H1 (cell line): ENCODE data around the gene SCAMP5. TPM values are rescaled to one million over a fixed set of nuclear protein-coding genes. Genes with fewer than 3 reads are reported as not detected.

Experiments used
- CTCF ChIA-PET: fragments of 300-600 bp; sonication (Branson Sonifier 250); formaldehyde crosslinking; loops from one replicate; lab custom pipeline; 2021; ENCODE audit not compliant: partially characterized antibody; lab: Charles Lee
- POLR2A ChIA-PET: fragments of 300-600 bp; sonication (Branson Sonifier 250); formaldehyde crosslinking; loops from one replicate; lab custom pipeline; 2021; ENCODE audit warnings: inconsistent platforms; ENCODE audit not compliant: partially characterized antibody; lab: Charles Lee
- DNase-seq, 2 experiments: peaks; one replicate each; pipeline versions ENCODE4 v3.0.0 to v3.0.0-alpha.2; 2010 to 2022; ENCODE audit warnings: low spot score in 2 of 2, low read depth in 1 of 2, mixed read lengths in 1 of 2
- FAIRE-seq: peaks from 2 replicates; lab custom pipeline; 2011; peaks lifted over from hg19 to GRCh38; lab: Jason Lieb, UNC
- H2AFZ ChIP-seq: 2 replicates; pipeline ENCODE4 v1.8.1; 2012; ENCODE audit warnings: low read length, inconsistent platforms
- H2AK5ac ChIP-seq: 2 replicates; pipeline ENCODE4 v1.6.1; 2013; ENCODE audit warnings: low read depth, low read length
- H2BK120ac ChIP-seq: replicated peaks from 2 replicates; pipeline ENCODE3; 2013; ENCODE audit warnings: low read depth, low read length, inconsistent platforms
- H2BK12ac ChIP-seq: 2 replicates; pipeline ENCODE4 v1.6.1; 2013; ENCODE audit warnings: low read depth, low read length
- H2BK15ac ChIP-seq: 2 replicates; pipeline ENCODE4 v1.6.1; 2013; ENCODE audit warnings: low read length
- H2BK20ac ChIP-seq: 2 replicates; pipeline ENCODE4 v1.6.1; 2013; ENCODE audit warnings: low read length
- H2BK5ac ChIP-seq: 2 replicates; pipeline ENCODE4 v1.6.1; 2013; ENCODE audit warnings: low read depth, low read length
- H3K14ac ChIP-seq: 2 replicates; pipeline ENCODE4 v1.6.1; 2013; ENCODE audit warnings: inconsistent platforms; ENCODE audit not compliant: insufficient read length
- H3K18ac ChIP-seq: 2 replicates; pipeline ENCODE4 v1.6.1; 2013; ENCODE audit warnings: low read length; ENCODE audit errors: extremely low read depth
- H3K23ac ChIP-seq: 2 replicates; pipeline ENCODE4 v1.6.1; 2013; ENCODE audit warnings: inconsistent platforms; ENCODE audit not compliant: insufficient read length
- H3K23me2 ChIP-seq: 2 replicates; pipeline ENCODE4 v1.6.1; 2013; ENCODE audit warnings: low read depth, low read length
- H3K27ac ChIP-seq: 2 replicates; pipeline ENCODE4 v1.6.1; 2011; ENCODE audit warnings: low read depth, low read length, inconsistent platforms
- H3K27me3 ChIP-seq, 4 experiments: replicated peaks in 1 of 4; 1 replicate in 1 of 4; 2 replicates in 3 of 4; pipeline versions ENCODE4 v1.6.1 to v1.8.1; 2011 to 2013; ENCODE audit warnings: low read length in 3 of 4, mild to moderate bottlenecking in 3 of 4, inconsistent platforms in 2 of 4, mixed read lengths in 2 of 4, moderate library complexity in 1 of 4; ENCODE audit not compliant: control insufficient read depth in 3 of 4, insufficient read depth in 3 of 4; ENCODE audit errors: extremely low read depth in 1 of 4
- H3K36me3 ChIP-seq, 4 experiments: 2 replicates each; pipeline versions ENCODE4 v1.6.1 to v1.8.1; 2011 to 2013; ENCODE audit warnings: mild to moderate bottlenecking in 4 of 4, low read length in 3 of 4, moderate library complexity in 2 of 4, control low read depth in 1 of 4, inconsistent platforms in 1 of 4; ENCODE audit not compliant: insufficient read depth in 4 of 4, control insufficient read depth in 2 of 4
- H3K4ac ChIP-seq: replicated peaks from 2 replicates; pipeline ENCODE3; 2013; ENCODE audit warnings: low read length, low read depth, mixed read lengths, inconsistent platforms; ENCODE audit not compliant: insufficient read length
- H3K4me1 ChIP-seq, 4 experiments: replicated peaks in 1 of 4; 1 replicate in 1 of 4; 2 replicates in 3 of 4; pipeline versions ENCODE4 v1.6.1 to v1.8.1; 2011 to 2013; ENCODE audit warnings: low read length in 3 of 4, inconsistent platforms in 2 of 4, mixed read lengths in 1 of 4; ENCODE audit not compliant: insufficient read depth in 4 of 4, control insufficient read depth in 3 of 4
- H3K4me2 ChIP-seq, 2 experiments: 2 replicates each; pipeline versions ENCODE4 v1.6.1 to v1.8.1; 2011 to 2013; ENCODE audit warnings: low read depth in 2 of 2, low read length in 2 of 2, control low read depth in 1 of 2, inconsistent platforms in 1 of 2, mild to moderate bottlenecking in 1 of 2; ENCODE audit not compliant: insufficient read depth in 1 of 2
- H3K4me3 ChIP-seq, 4 experiments: fragments of 200-600, 300-600 bp in 1 of 4; sonication (generic), shearing (Covaris generic), sonication (Bioruptor Twin) in 1 of 4; 2 replicates each; pipeline versions ENCODE4 v1.5.1 to v1.8.1; 2011 to 2016; ENCODE audit warnings: low read length in 4 of 4, low read depth in 3 of 4, control low read depth in 2 of 4, inconsistent platforms in 2 of 4, mild to moderate bottlenecking in 2 of 4, mixed read lengths in 1 of 4, moderate library complexity in 1 of 4; ENCODE audit not compliant: insufficient read depth in 2 of 4; ENCODE audit errors: extremely low read depth in 1 of 4
- H3K56ac ChIP-seq: replicated peaks from 2 replicates; pipeline ENCODE3; 2013; ENCODE audit warnings: low read depth, mild to moderate bottlenecking, mixed read lengths, low read length, inconsistent platforms; ENCODE audit not compliant: insufficient read length
- H3K79me1 ChIP-seq: 2 replicates; pipeline ENCODE4 v1.6.1; 2013; ENCODE audit warnings: low read depth, low read length, control low read depth
- H3K79me2 ChIP-seq, 2 experiments: 2 replicates each; pipeline versions ENCODE4 v1.6.1 to v1.8.1; 2012 to 2013; ENCODE audit warnings: low read length in 2 of 2, mild to moderate bottlenecking in 2 of 2, inconsistent platforms in 1 of 2; ENCODE audit not compliant: insufficient read depth in 2 of 2, control insufficient read depth in 1 of 2
- H3K9ac ChIP-seq, 4 experiments: replicated peaks in 1 of 4; 1 replicate in 1 of 4; 2 replicates in 3 of 4; pipeline versions ENCODE4 v1.6.1 to v1.8.1; 2011 to 2013; ENCODE audit warnings: low read depth in 3 of 4, low read length in 3 of 4, control low read depth in 2 of 4, mild to moderate bottlenecking in 2 of 4, moderate library complexity in 2 of 4, inconsistent platforms in 1 of 4; ENCODE audit errors: extremely low read depth in 1 of 4
- H3K9me3 ChIP-seq, 2 experiments: 2 replicates each; pipeline versions ENCODE4 v1.6.1 to v1.8.1; 2012 to 2013; ENCODE audit warnings: mild to moderate bottlenecking in 2 of 2, moderate library complexity in 2 of 2, control low read depth in 1 of 2, inconsistent platforms in 1 of 2, low read depth in 1 of 2, low read length in 1 of 2, mixed read lengths in 1 of 2; ENCODE audit not compliant: insufficient read depth in 2 of 2
- H4K20me1 ChIP-seq, 2 experiments: replicated peaks in 1 of 2; 2 replicates each; pipeline versions ENCODE3 to v1.8.1; 2011 to 2013; ENCODE audit warnings: inconsistent platforms in 2 of 2, low read length in 2 of 2, mild to moderate bottlenecking in 1 of 2; ENCODE audit not compliant: insufficient read depth in 2 of 2, control insufficient read depth in 1 of 2
- H4K5ac ChIP-seq: 2 replicates; pipeline ENCODE4 v1.6.1; 2013; ENCODE audit warnings: low read length, low read depth, mixed read lengths, inconsistent platforms; ENCODE audit not compliant: insufficient read length
- H4K8ac ChIP-seq: 2 replicates; pipeline ENCODE4 v1.8.0; 2013; ENCODE audit warnings: mild to moderate bottlenecking, moderate library complexity, low read length, inconsistent platforms; ENCODE audit not compliant: insufficient read depth; ENCODE audit errors: extremely low read depth
- H4K91ac ChIP-seq: replicated peaks from 2 replicates; pipeline ENCODE3; 2013; ENCODE audit warnings: low read length, mixed read lengths, inconsistent platforms; ENCODE audit not compliant: insufficient read length
- HDAC6 ChIP-seq: IDR thresholded peaks from one replicate; pipeline ENCODE4 v1.7.1; 2012; ENCODE audit warnings: low read depth, mild to moderate bottlenecking, inconsistent platforms, low read length, moderate library complexity
- WGBS, 2 experiments: shearing (Covaris generic) in 1 of 2; methylation state at CpG; one replicate each; pipeline versions ENCODE4 v1.1.6 to v1.1.7; 2013 to 2015; ENCODE audit warnings: low lambda C conversion rate in 2 of 2, mixed read lengths in 2 of 2, inconsistent platforms in 1 of 2, low coverage in 1 of 2, missing lambda C conversion rate in 1 of 2; ENCODE audit not compliant: insufficient replicate concordance in 2 of 2, insufficient coverage in 1 of 2, insufficient read length in 1 of 2; ENCODE audit errors: extremely low coverage in 1 of 2, missing lambda C conversion rate in 1 of 2; 5-methylcytosine and 5-hydroxymethylcytosine counted together
- polyA plus RNA-seq, 7 experiments: library from polyadenylated mRNA; depleted of rRNA in 3 of 7; stranded (reverse) in 5 of 7; unstranded in 2 of 7; fragments of >200 nt in 5 of 7; fragments of 200-250 nt in 2 of 7; gene quantifications; 1 replicate in 5 of 7; 2 replicates in 1 of 7; 4 replicates in 1 of 7; pipeline versions ENCODE4 v1.2.1 to v1.2.3, GENCODE V29; 2011 to 2013; ENCODE audit warnings: missing spikeins in 2 of 7, mixed read lengths in 2 of 7
- total RNA-seq: library from RNA; stranded (reverse); fragmentation: NEBNext Ultra II Directional; extraction: Animal tissue kit (Norgen Biotek cat#: 25700); gene quantifications from 2 replicates; pipeline ENCODE4 v1.2.1, GENCODE V29; 2021
- TF ChIP-seq, protein P1 (sequence below), 3 experiments: IDR thresholded peaks; 1 replicate in 2 of 3; 2 replicates in 1 of 3; pipeline versions ENCODE4 v1.5.1 to v1.6.1; 2011; ENCODE audit warnings: low read length in 3 of 3, mild to moderate bottlenecking in 3 of 3, inconsistent platforms in 2 of 3, low read depth in 1 of 3, moderate library complexity in 1 of 3; ENCODE audit not compliant: insufficient read depth in 1 of 3; ENCODE audit errors: control extremely low read depth in 1 of 3

SCAMP5 gene
- total and polyA plus RNA-seq, 2 of the 8 experiments (the other 6 are each of a cell fraction or from before 2014, with no cell fraction given) = 55.4 to 94.7 TPM

DNA sequence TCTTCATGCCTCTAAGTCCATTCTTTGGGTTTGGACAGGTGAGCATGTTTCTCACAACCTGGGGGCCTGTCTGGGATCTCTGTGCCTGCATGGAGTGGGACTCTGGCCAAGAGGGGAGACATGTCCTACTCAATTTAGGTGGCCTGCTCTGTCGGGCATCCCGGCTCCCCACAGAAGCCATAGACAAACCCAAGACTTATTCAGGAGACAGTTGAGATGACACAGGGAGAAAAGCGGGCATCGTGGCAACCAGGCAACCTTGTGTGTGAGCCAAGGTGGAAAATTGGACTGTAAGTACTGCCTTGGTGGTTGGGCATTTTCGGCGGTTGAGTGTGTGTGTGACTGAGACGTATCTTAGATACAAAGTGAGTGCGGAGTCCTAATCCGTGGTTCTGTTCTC, 68.5 kb downstream of the SCAMP5 start:
- Histone ChIP-seq H2BK20ac (no peak overlapping the region), H3K14ac (no peak overlapping the region), H3K23me2 (no peaks in the 10 kb centered on the region), H3K4ac (no peak overlapping the region), H3K9me3 (peaks cover 0 to 7% of the 10 kb centered on the region in 2 experiments; a peak in 2 of 4 replicates), H2BK12ac (0 out of 2 replicates have a peak overlapping the region, but pooled peaks have one; percentile 2), H3K27ac (no peak overlapping the region), H4K5ac (no peak overlapping the region), H4K8ac (no peak overlapping the region), H3K79me1 (no peaks in the 10 kb centered on the region), H2BK15ac (no peak overlapping the region), H2BK120ac (peak overlapping the region; percentile 78), H4K20me1 (no peaks in the 10 kb centered on the region), H3K23ac (no peak overlapping the region), H3K79me2 (no peaks in the 10 kb centered on the region), H2AFZ (no peak overlapping the region), H3K4me3 (no peak overlapping the region), H3K4me1 (no peaks in the 10 kb centered on the region; a peak in 1 of 7 replicates), H2AK5ac (no peak overlapping the region), H3K9ac (no peak overlapping the region), H2BK5ac (no peak overlapping the region), H4K91ac (no peak overlapping the region), H3K36me3 (no peaks in the 10 kb centered on the region), H3K18ac (no peak overlapping the region), H3K56ac (no peak overlapping the region), H3K4me2 (no peak overlapping the region), H3K27me3 (no peaks in the 10 kb centered on the region; a peak in 1 of 7 replicates)
- CTCF ChIA-PET = no interaction called here
- DNase-seq (no peak), FAIRE-seq (no peak)
- POLR2A ChIA-PET = no interaction called here
- TF ChIP-seq HDAC6 = no peak
- TF ChIP-seq, protein P1, sequence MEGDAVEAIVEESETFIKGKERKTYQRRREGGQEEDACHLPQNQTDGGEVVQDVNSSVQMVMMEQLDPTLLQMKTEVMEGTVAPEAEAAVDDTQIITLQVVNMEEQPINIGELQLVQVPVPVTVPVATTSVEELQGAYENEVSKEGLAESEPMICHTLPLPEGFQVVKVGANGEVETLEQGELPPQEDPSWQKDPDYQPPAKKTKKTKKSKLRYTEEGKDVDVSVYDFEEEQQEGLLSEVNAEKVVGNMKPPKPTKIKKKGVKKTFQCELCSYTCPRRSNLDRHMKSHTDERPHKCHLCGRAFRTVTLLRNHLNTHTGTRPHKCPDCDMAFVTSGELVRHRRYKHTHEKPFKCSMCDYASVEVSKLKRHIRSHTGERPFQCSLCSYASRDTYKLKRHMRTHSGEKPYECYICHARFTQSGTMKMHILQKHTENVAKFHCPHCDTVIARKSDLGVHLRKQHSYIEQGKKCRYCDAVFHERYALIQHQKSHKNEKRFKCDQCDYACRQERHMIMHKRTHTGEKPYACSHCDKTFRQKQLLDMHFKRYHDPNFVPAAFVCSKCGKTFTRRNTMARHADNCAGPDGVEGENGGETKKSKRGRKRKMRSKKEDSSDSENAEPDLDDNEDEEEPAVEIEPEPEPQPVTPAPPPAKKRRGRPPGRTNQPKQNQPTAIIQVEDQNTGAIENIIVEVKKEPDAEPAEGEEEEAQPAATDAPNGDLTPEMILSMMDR (IDR thresholded peaks at IDR 0.05; ENCODE audit: control extremely low read depth in 1 of 3, insufficient read depth in 1 of 3, low read depth in 1 of 3, low read length in 3 of 3) = no peak
- WGBS, 2 experiments = 91% methylated on average over 9 of the region's 9 CpGs; no CpG with 5 or more reads in 1 of the 2 experiments
